Ascending aorta (tissue), 2 donors: ENCODE measurements around the gene PVALEF. TPM values are rescaled to one million over a fixed set of nuclear protein-coding genes. Genes with fewer than 3 reads are reported as not detected.

Source experiments
- DNase-seq, 2 donors: peaks; one replicate each; pipeline ENCODE4 v3.0.0-alpha.2; 2019; ENCODE audit warnings: low spot score in 2 of 2
- H3K27ac ChIP-seq, 2 donors: fragments of 200-600 bp; sonication (generic); one replicate each; pipeline ENCODE4 v1.5.1; 2016 to 2017; ENCODE audit warnings: mild to moderate bottlenecking in 1 of 2
- H3K27me3 ChIP-seq: fragments of 200-600 bp; sonication (generic); one replicate; pipeline ENCODE4 v1.5.1; 2017
- H3K36me3 ChIP-seq, 2 donors: fragments of 200-600 bp; sonication (generic); one replicate each; pipeline ENCODE4 v1.5.1; 2016
- H3K4me1 ChIP-seq, 2 donors: fragments of 200-600 bp; sonication (generic); one replicate each; pipeline ENCODE4 v1.5.1; 2016 to 2017; ENCODE audit warnings: mild to moderate bottlenecking in 1 of 2
- H3K4me3 ChIP-seq, 2 donors: fragments of 200-600 bp; sonication (generic); one replicate each; pipeline ENCODE4 v1.5.1; 2016 to 2017; ENCODE audit warnings: mild to moderate bottlenecking in 1 of 2
- H3K9me3 ChIP-seq, 2 donors: fragments of 200-600 bp; sonication (generic); one replicate each; pipeline ENCODE4 v1.5.1; 2016
- CTCF ChIP-seq, 3 experiments: fragments of 200-600 bp in 2 of 3; fragments of 450-650 bp in 1 of 3; sonication (generic) in 2 of 3; IDR thresholded peaks; one replicate each; pipeline ENCODE4 v1.5.1; 2016 to 2019; ENCODE audit warnings: antibody characterized with exemption in 3 of 3, mild to moderate bottlenecking in 1 of 3, moderate library complexity in 1 of 3
- intact Hi-C: fragments of 100-400 bp; cut with DNase I; formaldehyde crosslinking; loops from one replicate; pipeline ENCODE4 v1.15.1; 2023
- total RNA-seq: library from RNA; depleted of rRNA; stranded (reverse); fragments of >200 nt; gene quantifications from one replicate; pipeline ENCODE4 v1.1.0, GENCODE V29; 2016

The PVALEF gene
- total RNA-seq, 1 donor from 2014 or later: not detected

GRCh38 chr17:81123052-81124048, 42.0 kb upstream of the PVALEF start:
- Histone ChIP-seq H3K4me1 (no peaks in the 10 kb centered on the region), H3K27ac (no peak overlapping the region), H3K36me3 (no peaks in the 10 kb centered on the region), H3K4me3 (no peak overlapping the region), H3K9me3 (no peaks in the 10 kb centered on the region), H3K27me3 (no peaks in the 10 kb centered on the region)
- no peak for TF ChIP-seq CTCF (IDR thresholded peaks at IDR 0.05)
- no peak for DNase-seq
- intact Hi-C loops: no loop called here

DNA sequence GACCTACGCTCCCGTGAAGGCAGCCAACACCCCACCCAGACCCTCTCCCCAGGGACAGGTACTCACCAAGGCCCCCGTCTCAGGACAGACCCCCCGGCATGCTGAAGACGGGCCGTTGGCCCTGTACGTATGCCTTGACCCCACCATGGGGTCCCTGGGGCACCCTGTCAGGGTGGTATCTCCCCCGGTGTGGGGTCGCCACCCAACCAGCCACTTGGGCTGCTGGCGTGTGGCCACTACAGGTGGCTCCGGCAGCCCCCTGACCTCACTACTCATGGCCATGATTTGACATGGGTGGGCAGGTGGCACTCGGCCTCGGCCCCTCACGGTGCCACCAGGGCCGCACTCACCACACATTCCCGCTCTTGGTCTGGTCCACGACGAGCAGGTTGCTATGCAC, 40.9 kb upstream of the PVALEF start:
- DNase-seq: no peak
- no peak overlapping the region for H3K4me3 ChIP-seq
- no peaks in the 10 kb centered on the region for H3K27me3 ChIP-seq
- intact Hi-C loops: no loop called here
- no peaks in the 10 kb centered on the region for H3K36me3 ChIP-seq
- TF ChIP-seq CTCF (IDR thresholded peaks at IDR 0.05): no peak
- no peaks in the 10 kb centered on the region for H3K4me1 ChIP-seq
- H3K9me3 ChIP-seq: no peaks in the 10 kb centered on the region
- no peak overlapping the region for H3K27ac ChIP-seq

- no peak for TF ChIP-seq CTCF (IDR thresholded peaks at IDR 0.05)
- DNase-seq: no peak
- Histone ChIP-seq H3K9me3 (no peaks in the 10 kb centered on the region), H3K4me1 (no peaks in the 10 kb centered on the region), H3K36me3 (no peaks in the 10 kb centered on the region), H3K4me3 (no peak overlapping the region), H3K27ac (no peak overlapping the region), H3K27me3 (no peaks in the 10 kb centered on the region)
- intact Hi-C loops: no loop called here
These were observed 39.7 kb upstream of the PVALEF start for GRCh38 chr17:81125573-81126081.

- DNase-seq: no peak
- H3K36me3 ChIP-seq: no peaks in the 10 kb centered on the region
- no peak for TF ChIP-seq CTCF (IDR thresholded peaks at IDR 0.05)
- no peaks in the 10 kb centered on the region for H3K27me3 ChIP-seq
- intact Hi-C loops: no loop called here
- H3K9me3 ChIP-seq: no peaks in the 10 kb centered on the region
- H3K4me3 ChIP-seq: no peak overlapping the region
- no peaks in the 10 kb centered on the region for H3K4me1 ChIP-seq
- H3K27ac ChIP-seq: no peak overlapping the region
These were observed 38.8 kb upstream of the PVALEF start for GRCh38 chr17:81126281-81127132.

GRCh38 chr17:81127133-81127455, 38.2 kb upstream of the PVALEF start:
- Histone ChIP-seq H3K9me3 (no peaks in the 10 kb centered on the region), H3K27me3 (no peaks in the 10 kb centered on the region), H3K4me3 (no peak overlapping the region), H3K36me3 (no peaks in the 10 kb centered on the region), H3K4me1 (no peaks in the 10 kb centered on the region), H3K27ac (no peak overlapping the region)
- intact Hi-C loops: no loop called here
- DNase-seq: no peak
- no peak for TF ChIP-seq CTCF (IDR thresholded peaks at IDR 0.05)
